ENCODE data around the gene PTDSS2. TPM values are rescaled to one million over a fixed set of nuclear protein-coding genes. Genes with fewer than 3 reads are reported as not detected.

Gene PTDSS2
- total and polyA plus RNA-seq, 2 of the 4 experiments (the other 2 are of a cell fraction), result 23.5 to 26.6 TPM

DNA sequence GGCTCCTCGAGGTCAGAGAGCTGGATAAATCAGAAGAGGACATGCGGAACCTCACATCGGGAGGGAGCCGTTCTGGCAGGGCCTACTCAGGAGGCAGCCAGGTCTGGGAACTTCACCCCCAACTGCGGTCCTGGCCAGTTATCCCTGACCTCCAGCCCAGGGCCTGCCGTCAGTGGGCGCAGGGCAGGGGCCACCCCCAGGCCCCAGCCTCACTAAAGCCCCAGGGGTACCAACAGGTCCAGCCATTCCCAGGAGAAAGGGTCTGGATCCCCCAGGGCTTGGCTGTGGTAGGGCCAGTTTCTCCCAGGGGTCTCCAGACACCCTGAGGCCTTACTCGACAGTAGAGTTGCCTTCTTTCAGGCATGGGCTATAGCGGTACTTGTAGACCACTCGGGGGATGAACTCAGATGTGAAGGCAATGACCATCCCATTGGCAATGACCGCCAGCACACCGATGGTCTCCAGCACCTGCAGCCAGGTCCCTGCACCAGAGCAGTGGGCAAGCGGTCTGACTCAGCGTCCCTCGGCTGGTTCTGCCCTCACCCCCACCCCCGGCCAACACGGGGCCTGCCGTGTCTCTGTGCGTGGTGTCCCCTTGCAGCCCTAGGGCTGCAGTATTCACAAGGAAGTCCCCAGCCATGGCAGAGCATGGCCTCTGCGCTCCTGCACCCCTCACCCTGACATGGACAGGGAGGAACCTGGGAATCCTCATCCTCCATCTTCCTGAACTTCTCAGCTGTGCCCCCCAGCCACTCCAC is 30.7 kb upstream of the PTDSS2 start:
- H3K4me3 ChIP-seq (ENCODE audit: insufficient read depth, low read depth, low read length), result no peak overlapping the region
- no peak overlapping the region for H4K8ac ChIP-seq (ENCODE audit: low read depth in 2 of 2, low read length in 2 of 2)
- H2AFZ ChIP-seq (replicated peaks; ENCODE audit: low read length, poor library complexity), result no peak overlapping the region
- WGBS, 2 experiments (ENCODE audit: extremely low coverage in 2 of 2, insufficient read length in 1 of 2), result 83% methylated on average over 15 of the region's 20 CpGs; no CpG with 5 or more reads in 1 of the 2 experiments
- intact Hi-C loops (cut with micrococcal nuclease), result no loop called here
- no peak overlapping the region for H2BK15ac ChIP-seq (ENCODE audit: low read depth, low read length)
- H3K14ac ChIP-seq (replicated peaks; ENCODE audit: low read depth, low read length), result no peak overlapping the region
- no peak for DNase-seq
- no peaks in the 10 kb centered on the region for H3K79me1 ChIP-seq (ENCODE audit: low read depth in 1 of 2, low read length in 2 of 2)
- no peak overlapping the region for H3K4me2 ChIP-seq (ENCODE audit: low read depth, low read length)
- H2AK9ac ChIP-seq (replicated peaks; ENCODE audit: low read depth, low read length, poor library complexity), result peak overlapping the region; percentile 63
- no peak overlapping the region for H3K23ac ChIP-seq (ENCODE audit: low read depth, low read length)
- no peak overlapping the region for H3K9ac ChIP-seq (ENCODE audit: low read depth, low read length)
- TF ChIP-seq NFE2L2 (IDR thresholded peaks at IDR 0.05; ENCODE audit: low read depth, low read length) (no peak), RCOR1 (IDR thresholded peaks at IDR 0.05; ENCODE audit: insufficient replicate concordance, low read length) (no peak), RFX5 (IDR thresholded peaks at IDR 0.05; ENCODE audit: low read depth, low read length) (no peak), POLR2A (IDR thresholded peaks at IDR 0.05; ENCODE audit: low read depth, low read length) (no peak), MAZ (IDR thresholded peaks at IDR 0.05; ENCODE audit: borderline replicate concordance, low read depth, low read length) (no peak), CHD1 (IDR thresholded peaks at IDR 0.05; ENCODE audit: low read depth, low read length) (no peak), CEBPB (IDR thresholded peaks at IDR 0.05; ENCODE audit: low read depth, low read length) (no peak), SMC3 (IDR thresholded peaks at IDR 0.05; ENCODE audit: low read depth, low read length) (no peak), FOS (IDR thresholded peaks at IDR 0.05; ENCODE audit: low read depth, low read length) (no peak), BHLHE40 (IDR thresholded peaks at IDR 0.05; ENCODE audit: low read depth, low read length) (no peak), MAFK (IDR thresholded peaks at IDR 0.05; ENCODE audit: low read depth, low read length) (no peak), MXI1 (IDR thresholded peaks at IDR 0.05; ENCODE audit: borderline replicate concordance, low read depth, low read length) (no peak)
- TF ChIP-seq, protein P1, sequence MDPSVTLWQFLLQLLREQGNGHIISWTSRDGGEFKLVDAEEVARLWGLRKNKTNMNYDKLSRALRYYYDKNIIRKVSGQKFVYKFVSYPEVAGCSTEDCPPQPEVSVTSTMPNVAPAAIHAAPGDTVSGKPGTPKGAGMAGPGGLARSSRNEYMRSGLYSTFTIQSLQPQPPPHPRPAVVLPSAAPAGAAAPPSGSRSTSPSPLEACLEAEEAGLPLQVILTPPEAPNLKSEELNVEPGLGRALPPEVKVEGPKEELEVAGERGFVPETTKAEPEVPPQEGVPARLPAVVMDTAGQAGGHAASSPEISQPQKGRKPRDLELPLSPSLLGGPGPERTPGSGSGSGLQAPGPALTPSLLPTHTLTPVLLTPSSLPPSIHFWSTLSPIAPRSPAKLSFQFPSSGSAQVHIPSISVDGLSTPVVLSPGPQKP (IDR thresholded peaks at IDR 0.05; ENCODE audit: borderline replicate concordance, low read depth, low read length), result no peak
- TF ChIP-seq, protein P2, sequence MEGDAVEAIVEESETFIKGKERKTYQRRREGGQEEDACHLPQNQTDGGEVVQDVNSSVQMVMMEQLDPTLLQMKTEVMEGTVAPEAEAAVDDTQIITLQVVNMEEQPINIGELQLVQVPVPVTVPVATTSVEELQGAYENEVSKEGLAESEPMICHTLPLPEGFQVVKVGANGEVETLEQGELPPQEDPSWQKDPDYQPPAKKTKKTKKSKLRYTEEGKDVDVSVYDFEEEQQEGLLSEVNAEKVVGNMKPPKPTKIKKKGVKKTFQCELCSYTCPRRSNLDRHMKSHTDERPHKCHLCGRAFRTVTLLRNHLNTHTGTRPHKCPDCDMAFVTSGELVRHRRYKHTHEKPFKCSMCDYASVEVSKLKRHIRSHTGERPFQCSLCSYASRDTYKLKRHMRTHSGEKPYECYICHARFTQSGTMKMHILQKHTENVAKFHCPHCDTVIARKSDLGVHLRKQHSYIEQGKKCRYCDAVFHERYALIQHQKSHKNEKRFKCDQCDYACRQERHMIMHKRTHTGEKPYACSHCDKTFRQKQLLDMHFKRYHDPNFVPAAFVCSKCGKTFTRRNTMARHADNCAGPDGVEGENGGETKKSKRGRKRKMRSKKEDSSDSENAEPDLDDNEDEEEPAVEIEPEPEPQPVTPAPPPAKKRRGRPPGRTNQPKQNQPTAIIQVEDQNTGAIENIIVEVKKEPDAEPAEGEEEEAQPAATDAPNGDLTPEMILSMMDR (conservative IDR thresholded peaks at IDR 0.05; ENCODE audit: low read depth, low read length), result no peak
- H4K5ac ChIP-seq (ENCODE audit: low read depth, low read length), result no peak overlapping the region
- ChIA-PET POLR2A (ENCODE audit: unreplicated experiment) (no interaction called here), CTCF (no interaction called here)
- in situ Hi-C loops (cut with MboI; ENCODE audit: low sequenced_read_pairs), result no loop called here
- no peak overlapping the region for H2BK5ac ChIP-seq (ENCODE audit: low read depth, low read length, poor library complexity, severe bottlenecking)
- no peaks in the 10 kb centered on the region for H3K36me3 ChIP-seq (ENCODE audit: control insufficient read depth, insufficient read depth, low read length)
- ATAC-seq (ENCODE audit: low read depth), result no peak
- 0 out of 2 replicates have a peak, but pooled peaks cover 5% of the 10 kb centered on the region for H3K9me1 ChIP-seq (ENCODE audit: insufficient read depth, low read length)
- no TSS peak for BruUV-seq (replicated peaks)
- no peak overlapping the region for H2BK120ac ChIP-seq (ENCODE audit: low read depth, low read length)
- H3K4me1 ChIP-seq (ENCODE audit: control insufficient read depth, insufficient read depth, low read length), result peaks cover 14% of the 10 kb centered on the region
- H2BK20ac ChIP-seq (ENCODE audit: low read depth, low read length), result no peak overlapping the region
- no peak overlapping the region for H2AK5ac ChIP-seq (ENCODE audit: low read depth, low read length)
- no peak overlapping the region for H3K56ac ChIP-seq (ENCODE audit: extremely low read depth, insufficient read depth, low read length)
- no peak overlapping the region for H3K27ac ChIP-seq (ENCODE audit: insufficient read depth, low read length)
- no peaks in the 10 kb centered on the region for H4K20me1 ChIP-seq (ENCODE audit: insufficient read depth, low read length)
- H3K27me3 ChIP-seq (ENCODE audit: control insufficient read depth, insufficient read depth, low read length), result peaks cover 43% of the 10 kb centered on the region
- no peak overlapping the region for H4K91ac ChIP-seq (ENCODE audit: insufficient read depth, low read depth, low read length)
- H3K4ac ChIP-seq (ENCODE audit: low read depth, low read length), result no peak overlapping the region
- dilution Hi-C loops (cut with HindIII; ENCODE audit: low sequenced_read_pairs, unreplicated experiment), result no loop called here
- H3K9me3 ChIP-seq (ENCODE audit: control insufficient read depth, insufficient read depth, low read length), result no peaks in the 10 kb centered on the region
- H3K18ac ChIP-seq (ENCODE audit: low read depth, low read length), result no peak overlapping the region
